GM19238 (cell line): Measurements from ENCODE around the gene HOXC13.

ENCODE experiments used
- DNase-seq: peaks from one replicate; pipeline ENCODE4 v3.0.0; 2011; ENCODE audit warnings: low spot score; ENCODE audit not compliant: insufficient read length

The HOXC13 gene, protein sequence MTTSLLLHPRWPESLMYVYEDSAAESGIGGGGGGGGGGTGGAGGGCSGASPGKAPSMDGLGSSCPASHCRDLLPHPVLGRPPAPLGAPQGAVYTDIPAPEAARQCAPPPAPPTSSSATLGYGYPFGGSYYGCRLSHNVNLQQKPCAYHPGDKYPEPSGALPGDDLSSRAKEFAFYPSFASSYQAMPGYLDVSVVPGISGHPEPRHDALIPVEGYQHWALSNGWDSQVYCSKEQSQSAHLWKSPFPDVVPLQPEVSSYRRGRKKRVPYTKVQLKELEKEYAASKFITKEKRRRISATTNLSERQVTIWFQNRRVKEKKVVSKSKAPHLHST

GRCh38 chr12:53938326-53939140 lies at the start of gene HOXC13:
HOXC13 (plus strand) TSS chr12:53938831; CDS start chr12:53938907, 76 bp downstream.
- DNase-seq: no peak

- no peak for DNase-seq
Observed at GRCh38 chr12:53890081-53890480, 48.5 kb upstream of the HOXC13 start.

GRCh38 chr12:53892762-53893395 lies 45.8 kb upstream of the HOXC13 start:
- no peak for DNase-seq

DNA sequence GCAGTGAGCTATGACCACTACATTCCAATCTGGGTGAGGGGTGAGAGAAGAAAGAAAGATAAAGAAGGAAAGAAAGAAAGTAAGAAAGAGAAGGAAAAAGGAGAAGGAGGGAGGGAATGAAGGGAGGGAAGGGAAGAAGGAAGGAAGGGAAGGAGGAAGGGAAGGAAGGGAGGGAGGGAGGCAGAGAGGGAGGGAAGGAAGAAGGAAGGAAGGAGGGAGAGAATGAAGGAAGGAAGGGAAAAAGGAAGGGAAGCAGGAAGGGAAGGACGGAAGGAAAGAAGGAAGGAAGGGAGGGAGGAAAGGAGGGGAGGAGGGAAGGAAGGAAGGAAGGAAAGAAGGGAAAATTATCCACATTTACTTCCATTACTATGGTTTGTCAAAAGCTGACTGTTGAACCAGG lies 39.4 kb upstream of the HOXC13 start:
- DNase-seq: no peak

DNA sequence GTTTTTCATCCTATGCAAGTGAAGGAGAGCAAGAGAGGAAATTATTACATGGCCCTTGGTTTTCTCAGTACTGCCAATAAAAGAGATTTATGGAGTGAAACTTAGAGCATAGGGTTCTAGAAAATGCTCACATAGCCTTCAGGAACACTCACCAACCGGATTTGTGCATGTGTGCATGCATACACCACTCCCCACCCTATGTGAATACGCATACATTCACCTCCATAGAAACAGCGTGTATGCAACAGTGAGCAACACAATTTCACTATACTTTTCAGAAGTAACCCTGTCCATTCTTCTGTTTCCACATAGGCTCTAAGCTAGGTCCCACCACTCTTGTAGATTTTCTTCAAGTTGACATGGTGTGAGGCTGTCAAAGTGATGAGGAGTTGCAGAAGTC lies 31.5 kb upstream of the HOXC13 start:
- no peak for DNase-seq

GRCh38 chr12:53916788-53917655 lies 21.6 kb upstream of the HOXC13 start:
- DNase-seq: no peak

DNA sequence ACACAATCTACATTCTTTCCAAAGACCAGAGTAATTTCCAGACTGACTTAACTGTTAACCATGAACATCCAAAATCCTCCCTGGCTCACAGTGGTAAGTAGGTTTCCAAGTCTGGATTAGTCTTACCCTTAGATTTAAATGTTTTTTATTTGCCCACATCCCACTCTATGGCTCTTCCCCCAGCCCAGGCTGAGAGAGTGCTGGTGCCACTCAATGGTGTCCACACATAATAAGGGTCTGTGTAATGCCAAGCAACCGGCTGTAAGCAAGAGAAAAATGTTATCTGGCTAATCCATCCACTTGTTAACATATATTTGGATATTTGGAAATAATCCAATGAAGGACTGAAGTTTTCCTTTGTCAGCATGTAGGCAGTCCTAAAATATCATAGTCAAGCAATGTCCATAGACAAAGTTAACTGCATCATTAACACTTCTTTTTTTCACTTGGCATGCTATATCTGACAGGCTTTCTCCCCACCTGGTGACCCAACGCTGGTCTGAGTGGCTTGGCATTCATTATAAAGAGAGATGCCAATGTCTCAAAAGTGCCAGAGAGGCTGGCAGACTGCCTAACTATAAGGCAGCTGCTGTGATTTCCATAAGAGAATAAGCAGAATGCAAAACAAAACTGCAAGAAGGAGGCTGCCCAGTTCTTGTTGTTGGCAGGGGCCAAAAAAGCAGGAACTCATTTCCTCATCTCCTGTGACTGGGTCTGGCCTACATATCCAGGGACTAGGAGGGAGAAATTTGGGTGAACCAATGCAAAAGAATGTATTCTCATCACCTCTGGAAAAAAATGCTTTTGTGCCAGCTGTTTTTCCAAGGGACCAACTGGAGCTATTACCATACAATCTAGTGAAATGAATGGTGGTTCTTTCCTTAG lies 13.9 kb upstream of the HOXC13 start:
- no peak for DNase-seq

GRCh38 chr12:53927220-53928029 lies 11.2 kb upstream of the HOXC13 start:
- no peak for DNase-seq

GRCh38 chr12:53928054-53928835 lies 10.4 kb upstream of the HOXC13 start:
- no peak for DNase-seq

DNA sequence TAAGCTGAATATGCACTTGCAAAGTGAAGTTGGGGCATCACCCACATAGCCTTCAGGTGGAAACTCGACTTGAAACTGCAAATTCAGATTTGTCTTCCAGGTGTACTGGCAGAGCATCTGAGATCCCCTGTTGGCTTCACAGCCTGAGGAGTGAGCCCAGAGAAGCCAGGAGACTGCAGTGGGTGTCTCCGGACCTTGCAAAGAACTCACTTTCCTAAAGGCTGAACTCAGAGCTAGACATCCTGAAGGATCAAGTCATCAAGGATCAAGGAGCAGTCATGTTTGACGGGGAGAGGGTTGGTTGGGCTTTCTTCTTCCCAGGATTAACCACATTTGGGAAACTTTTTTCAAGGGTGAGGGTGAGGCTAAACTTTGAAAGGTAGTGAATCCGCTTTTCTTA lies 9.1 kb upstream of the HOXC13 start:
- no peak for DNase-seq

DNA sequence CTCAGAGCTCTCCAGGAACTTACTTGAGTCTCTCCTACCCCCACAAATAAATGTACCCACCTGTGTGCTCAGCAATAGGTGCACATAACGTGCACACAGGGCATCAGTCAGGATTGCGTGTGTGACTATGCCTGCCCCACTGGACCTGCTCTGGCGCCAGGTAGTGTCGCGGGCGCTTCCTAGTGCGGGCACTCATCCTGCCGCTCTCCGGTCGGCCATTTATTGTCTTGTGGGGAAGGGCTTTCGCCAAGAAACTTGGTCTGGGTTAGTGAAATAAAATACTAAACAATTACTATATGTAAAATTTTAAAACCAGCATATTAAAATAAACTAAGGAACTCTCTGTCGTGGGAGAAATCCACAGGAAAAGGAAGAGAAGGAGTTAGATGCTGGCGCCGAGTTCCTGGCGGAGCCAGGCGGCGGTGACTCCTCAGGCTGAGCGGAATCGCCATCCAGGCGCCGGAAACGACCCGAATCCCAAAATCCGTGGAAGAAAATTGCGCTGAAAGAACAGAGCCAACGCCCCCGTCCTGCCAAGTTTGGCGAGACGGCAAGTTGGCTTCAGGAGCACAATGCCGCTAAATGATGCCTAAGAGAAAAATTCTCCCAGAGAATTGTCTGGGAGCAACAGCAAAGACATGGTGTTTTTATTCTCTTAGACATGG lies 7.9 kb upstream of the HOXC13 start:
- no peak for DNase-seq

DNA sequence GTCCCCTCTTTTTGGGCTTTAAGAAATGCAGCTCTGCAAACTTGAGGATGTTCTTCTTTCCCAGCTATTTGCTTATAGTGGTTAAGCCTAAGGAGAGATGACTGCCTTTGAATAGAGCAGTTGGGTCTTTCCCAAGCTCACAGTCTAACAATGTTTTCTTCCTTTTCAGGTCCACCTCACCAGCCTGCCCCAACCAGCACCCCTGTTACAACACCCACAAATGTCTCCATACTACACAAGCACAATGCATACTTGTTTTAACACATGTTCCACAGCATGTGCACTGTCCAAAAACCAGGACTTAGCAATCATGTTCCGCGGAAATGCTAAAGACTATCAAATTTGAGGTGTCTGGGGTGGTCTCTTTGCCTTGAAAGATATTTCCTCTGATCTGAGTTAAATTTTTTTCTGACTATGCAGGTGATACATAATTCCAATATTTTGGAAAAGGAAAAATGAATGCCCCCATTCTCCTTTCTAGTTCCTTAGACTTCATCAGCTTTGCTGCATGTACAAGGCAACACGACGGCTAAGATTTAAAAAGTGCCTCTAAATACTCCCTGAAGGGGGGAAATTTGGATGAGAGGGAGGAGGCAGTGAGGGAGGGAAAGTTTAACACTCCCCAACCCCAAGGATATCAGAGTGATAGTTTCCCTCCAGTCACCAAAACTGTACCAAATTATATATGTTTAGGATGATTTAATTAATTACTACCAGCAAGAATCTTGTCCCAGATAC lies 6.6 kb upstream of the HOXC13 start:
- no peak for DNase-seq

GRCh38 chr12:53932915-53933314 lies 5.7 kb upstream of the HOXC13 start:
- DNase-seq: no peak

DNA sequence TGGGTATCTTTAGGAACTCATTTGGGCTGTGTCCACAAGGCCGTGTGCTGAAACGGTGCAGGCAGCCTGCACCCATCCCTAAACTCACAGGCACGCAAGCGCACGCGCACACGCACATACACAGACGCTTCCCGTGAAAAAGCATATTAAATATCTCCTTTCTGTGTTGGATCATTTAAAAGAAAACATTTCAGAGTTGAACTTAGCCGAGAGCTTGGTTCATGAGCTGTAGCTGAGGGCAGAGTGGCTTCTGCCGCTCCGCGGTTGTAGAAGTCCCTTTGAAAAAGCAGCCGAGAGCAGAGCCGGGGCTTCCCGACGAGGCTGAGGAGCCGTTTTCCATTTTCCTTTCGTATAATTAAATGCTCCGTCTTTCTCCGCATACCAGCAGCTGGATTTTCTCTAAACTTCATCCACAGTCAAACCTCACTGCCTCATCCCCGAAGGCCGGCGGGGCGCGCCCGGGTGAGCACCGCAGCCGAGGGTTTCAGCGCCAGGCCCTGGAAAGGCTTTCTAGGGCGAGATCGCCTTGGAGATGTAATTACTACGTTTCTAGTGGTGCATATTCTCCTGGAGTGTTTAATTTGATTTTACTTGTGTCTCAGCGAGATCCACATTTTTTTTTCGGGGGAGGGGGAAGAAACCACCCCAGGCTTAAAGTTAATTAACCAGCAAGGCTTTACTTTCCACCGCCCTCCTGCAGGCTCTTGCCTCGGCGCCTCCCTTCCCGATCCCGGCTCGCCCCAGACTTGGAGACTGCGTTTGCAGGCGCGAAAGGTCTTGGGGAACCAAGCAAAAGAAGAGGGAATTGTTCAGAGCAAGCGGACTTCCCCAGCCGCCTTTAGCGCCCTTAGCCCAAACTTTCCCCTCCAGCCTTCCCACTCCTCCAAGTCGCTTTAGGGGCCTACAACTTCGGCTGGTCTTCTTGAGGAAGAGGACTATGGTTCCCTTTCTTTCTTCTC lies 3.0 kb upstream of the HOXC13 start:
- DNase-seq: no peak

- no peak for DNase-seq
Observed at GRCh38 chr12:53937099-53937498, 1.5 kb upstream of the HOXC13 start.

GRCh38 chr12:53937596-53938325 lies 870 bp upstream of the HOXC13 start:
- no peak for DNase-seq
